ENCODE results near the gene ADAM11. TPM values are rescaled to one million over a fixed set of nuclear protein-coding genes. Genes with fewer than 3 reads are reported as not detected.
"Not testable (repeated sequence)": the region's sequence is repeated elsewhere in the genome, so short reads cannot be mapped to it uniquely, and the experiment has no call there.

Gene ADAM11
- 4.6 and 4.7 TPM in 2 replicates for total RNA-seq (ENCODE audit: low replicate concordance)
- long read RNA-seq, partial matches to known transcripts, result 3 of 5 reads
- long read RNA-seq, other reads (novel, unspliced or antisense), result 2 of 5 reads

DNA sequence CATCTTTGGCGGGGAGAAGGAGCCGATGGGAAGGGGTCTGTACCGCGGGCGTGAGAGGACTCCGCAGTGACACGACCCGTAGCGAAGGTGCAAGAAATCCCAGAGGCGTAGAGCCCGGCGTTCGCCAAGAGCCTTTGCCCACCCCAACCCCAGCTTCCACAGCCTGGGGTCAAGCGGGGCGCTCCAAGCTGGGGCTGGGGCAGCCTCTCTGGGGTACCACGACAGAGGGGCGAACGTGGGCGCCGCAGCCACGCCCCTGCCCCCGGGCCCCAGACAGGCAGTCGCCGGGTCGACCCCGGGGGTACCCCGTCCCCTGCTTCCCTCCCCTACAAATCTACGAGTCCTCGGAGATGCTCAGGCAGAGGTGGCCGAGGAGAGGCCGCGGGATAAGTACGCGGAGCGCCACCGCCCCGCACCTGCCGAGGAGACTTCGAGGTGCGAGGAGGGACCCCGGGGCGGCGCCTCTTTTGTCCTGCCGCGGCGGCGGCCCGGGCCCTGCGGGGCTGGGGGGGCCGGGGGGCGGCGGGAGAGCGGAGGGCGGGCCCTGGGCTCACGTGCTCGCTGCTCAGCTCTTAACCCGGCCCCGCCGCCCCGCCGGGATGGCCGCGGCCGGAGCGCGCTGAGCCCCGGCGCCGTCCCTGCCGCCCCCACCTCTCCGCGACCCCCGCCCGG is at the start of gene ADAM11:
ADAM11 (plus strand) TSS at position 575 of the 672 bp plus-strand sequence. CDS start 212 bp downstream, outside the sequence.
- H3K36me3 Mint-ChIP-seq, result no peaks in the 10 kb centered on the region
- DNase-seq (ENCODE audit: extremely low spot score, unreplicated experiment), result no peak
- H3K4me1 Mint-ChIP-seq (ENCODE audit: unreplicated experiment), result no peaks in the 10 kb centered on the region
- no peaks in the 10 kb centered on the region for H3K9me3 Mint-ChIP-seq
- H3K27ac Mint-ChIP-seq, result no peak within 1 kb of the TSS
- TF ChIP-seq, protein P1, sequence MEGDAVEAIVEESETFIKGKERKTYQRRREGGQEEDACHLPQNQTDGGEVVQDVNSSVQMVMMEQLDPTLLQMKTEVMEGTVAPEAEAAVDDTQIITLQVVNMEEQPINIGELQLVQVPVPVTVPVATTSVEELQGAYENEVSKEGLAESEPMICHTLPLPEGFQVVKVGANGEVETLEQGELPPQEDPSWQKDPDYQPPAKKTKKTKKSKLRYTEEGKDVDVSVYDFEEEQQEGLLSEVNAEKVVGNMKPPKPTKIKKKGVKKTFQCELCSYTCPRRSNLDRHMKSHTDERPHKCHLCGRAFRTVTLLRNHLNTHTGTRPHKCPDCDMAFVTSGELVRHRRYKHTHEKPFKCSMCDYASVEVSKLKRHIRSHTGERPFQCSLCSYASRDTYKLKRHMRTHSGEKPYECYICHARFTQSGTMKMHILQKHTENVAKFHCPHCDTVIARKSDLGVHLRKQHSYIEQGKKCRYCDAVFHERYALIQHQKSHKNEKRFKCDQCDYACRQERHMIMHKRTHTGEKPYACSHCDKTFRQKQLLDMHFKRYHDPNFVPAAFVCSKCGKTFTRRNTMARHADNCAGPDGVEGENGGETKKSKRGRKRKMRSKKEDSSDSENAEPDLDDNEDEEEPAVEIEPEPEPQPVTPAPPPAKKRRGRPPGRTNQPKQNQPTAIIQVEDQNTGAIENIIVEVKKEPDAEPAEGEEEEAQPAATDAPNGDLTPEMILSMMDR (conservative IDR thresholded peaks at IDR 0.05), result no peak
- H3K27me3 Mint-ChIP-seq, result peaks cover 24% of the 10 kb centered on the region
- peak within 1 kb of the TSS; percentile 80 for H3K4me3 Mint-ChIP-seq

GRCh38 chr17:44719444-44719843 is 39.3 kb upstream of the ADAM11 start:
- Mint-ChIP-seq H3K36me3 (peaks cover 11% of the 10 kb centered on the region), H3K4me1 (ENCODE audit: unreplicated experiment) (no peaks in the 10 kb centered on the region), H3K9me3 (no peaks in the 10 kb centered on the region), H3K27ac (no peak overlapping the region), H3K4me3 (no peak overlapping the region), H3K27me3 (no peaks in the 10 kb centered on the region)
- TF ChIP-seq, protein P1 (conservative IDR thresholded peaks at IDR 0.05), result no peak
- DNase-seq (ENCODE audit: extremely low spot score, unreplicated experiment), result no peak

- no peaks in the 10 kb centered on the region for H3K9me3 Mint-ChIP-seq
- no peak overlapping the region for H3K27ac Mint-ChIP-seq
- H3K4me3 Mint-ChIP-seq, result no peak overlapping the region
- H3K36me3 Mint-ChIP-seq, result peaks cover 11% of the 10 kb centered on the region
- TF ChIP-seq, protein P1 (conservative IDR thresholded peaks at IDR 0.05), result no peak
- no peak for DNase-seq (ENCODE audit: extremely low spot score, unreplicated experiment)
- H3K27me3 Mint-ChIP-seq, result no peaks in the 10 kb centered on the region
- H3K4me1 Mint-ChIP-seq (ENCODE audit: unreplicated experiment), result no peaks in the 10 kb centered on the region
Observed at GRCh38 chr17:44722254-44722653, 36.5 kb upstream of the ADAM11 start.

DNA sequence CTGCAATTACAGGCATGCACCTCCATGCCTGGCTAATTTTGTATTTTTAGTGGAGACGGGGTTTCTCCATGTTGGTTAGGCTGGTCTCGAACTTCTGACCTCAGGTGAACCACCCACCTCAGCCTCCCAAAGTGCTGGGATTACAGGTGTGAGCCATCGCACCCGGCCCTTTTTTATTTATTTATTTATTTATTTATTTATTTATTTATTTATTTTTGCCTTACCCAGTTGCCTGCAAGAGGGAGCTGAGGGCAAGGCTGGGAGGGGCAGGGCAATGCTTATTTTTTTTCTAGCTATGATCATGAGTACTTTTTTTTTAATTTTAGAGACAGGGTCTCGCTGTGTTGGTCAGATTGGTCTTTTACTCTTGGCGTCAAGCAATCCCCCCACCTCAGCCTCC is 32.7 kb upstream of the ADAM11 start:
- not testable (repeated sequence) for H3K4me3 Mint-ChIP-seq; H3K27ac Mint-ChIP-seq; DNase-seq (ENCODE audit: extremely low spot score, unreplicated experiment); H3K4me1 Mint-ChIP-seq (ENCODE audit: unreplicated experiment); H3K36me3 Mint-ChIP-seq; H3K9me3 Mint-ChIP-seq; H3K27me3 Mint-ChIP-seq

DNA sequence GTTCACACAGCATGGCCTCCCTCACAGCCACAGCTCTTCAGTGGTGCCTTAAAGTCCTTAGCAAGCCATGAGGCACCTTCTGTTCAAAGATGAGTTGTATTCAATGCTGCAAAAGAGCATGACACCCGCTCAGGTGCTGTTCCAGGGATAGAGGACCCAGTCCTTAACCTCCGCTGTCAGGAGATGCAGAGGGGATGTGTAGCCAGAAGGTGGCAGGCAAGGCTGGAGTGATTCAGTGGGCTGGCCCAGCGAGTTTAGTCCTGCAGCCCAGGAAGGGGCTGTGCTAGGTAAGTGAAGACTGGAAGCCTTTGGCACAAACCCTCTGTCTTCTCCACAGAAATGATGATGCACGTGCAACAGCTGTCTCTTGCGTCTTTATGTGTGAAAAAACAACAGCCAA is 25.0 kb upstream of the ADAM11 start:
- H3K9me3 Mint-ChIP-seq, result no peaks in the 10 kb centered on the region
- TF ChIP-seq, protein P1 (conservative IDR thresholded peaks at IDR 0.05), result peak; percentile 57
- peaks cover 4% of the 10 kb centered on the region for H3K36me3 Mint-ChIP-seq
- no peak overlapping the region for H3K4me3 Mint-ChIP-seq
- no peaks in the 10 kb centered on the region for H3K27me3 Mint-ChIP-seq
- no peak for DNase-seq (ENCODE audit: extremely low spot score, unreplicated experiment)
- no peaks in the 10 kb centered on the region for H3K4me1 Mint-ChIP-seq (ENCODE audit: unreplicated experiment)
- H3K27ac Mint-ChIP-seq, result no peak overlapping the region

GRCh38 chr17:44734272-44734671 is 24.5 kb upstream of the ADAM11 start:
- Mint-ChIP-seq H3K36me3 (peaks cover 4% of the 10 kb centered on the region), H3K4me3 (no peak overlapping the region), H3K9me3 (no peaks in the 10 kb centered on the region), H3K27me3 (no peaks in the 10 kb centered on the region), H3K4me1 (ENCODE audit: unreplicated experiment) (no peaks in the 10 kb centered on the region), H3K27ac (no peak overlapping the region)
- TF ChIP-seq, protein P1 (conservative IDR thresholded peaks at IDR 0.05), result no peak
- no peak for DNase-seq (ENCODE audit: extremely low spot score, unreplicated experiment)
